Body of pancreas (tissue), 4 donors: ENCODE data around the gene PHACTR3. TPM values are rescaled to one million over a fixed set of nuclear protein-coding genes. Genes with fewer than 3 reads are reported as not detected.

Experiments used
- ATAC-seq: fragments of 150-250 bp; one replicate; pipeline ENCODE4 v1.9.1; 2016
- DNase-seq, 4 donors: peaks; one replicate each; pipeline ENCODE4 v3.0.0-alpha.2; 2019
- H3K27ac ChIP-seq, 4 donors: fragments of 200-600 bp; sonication (generic); 1 replicate in 3 of 4; 2 replicates in 1 of 4; pipeline versions ENCODE4 v1.5.1 to v1.6.1; 2016 to 2019; ENCODE audit warnings: mild to moderate bottlenecking in 1 of 4, mixed read lengths in 1 of 4, moderate library complexity in 1 of 4
- H3K27me3 ChIP-seq, 2 donors: fragments of 200-600 bp; sonication (generic); one replicate each; pipeline ENCODE4 v1.6.0; 2016; ENCODE audit warnings: mild to moderate bottlenecking in 1 of 2
- H3K36me3 ChIP-seq, 2 donors: fragments of 200-600 bp; sonication (generic); replicated peaks in 1 of 2; 2 replicates each; pipeline ENCODE4 v1.5.1; 2016; ENCODE audit warnings: low read depth in 2 of 2; ENCODE audit not compliant: insufficient read depth in 1 of 2
- H3K4me1 ChIP-seq: fragments of 200-600 bp; sonication (generic); one replicate; pipeline ENCODE4 v1.6.0; 2016
- H3K4me3 ChIP-seq, 2 donors: fragments of 200-600 bp; sonication (generic); 1 replicate in 1 of 2; 2 replicates in 1 of 2; pipeline ENCODE4 v1.5.1; 2016 to 2019
- H3K9me3 ChIP-seq, 3 donors: fragments of 200-600 bp; sonication (generic); 1 replicate in 2 of 3; 2 replicates in 1 of 3; pipeline ENCODE4 v1.5.1; 2016
- CTCF ChIP-seq, 7 experiments: fragments of 450-650 bp in 4 of 7; fragments of 200-600 bp in 3 of 7; sonication (generic) in 3 of 7; IDR thresholded peaks; one replicate each; pipeline ENCODE4 v1.5.1; 2016 to 2019; ENCODE audit warnings: antibody characterized with exemption in 7 of 7
- POLR2A ChIP-seq, 3 donors: fragments of 450-650 bp; IDR thresholded peaks; one replicate each; pipeline ENCODE4 v1.6.1; 2016; ENCODE audit warnings: antibody characterized with exemption in 3 of 3, mild to moderate bottlenecking in 2 of 3
- whole genome bisulfite sequencing, 2 donors: methylation state at CpG; one replicate each; pipeline ENCODE4 v1.1.5; 2017; 5-methylcytosine and 5-hydroxymethylcytosine counted together
- intact Hi-C: fragments of 100-400 bp; cut with DNase I; formaldehyde crosslinking; loops from one replicate; pipeline ENCODE4 v1.15.1; 2023
- total RNA-seq, 2 donors: library from RNA; depleted of rRNA; stranded (reverse); fragments of >200 nt; gene quantifications; one replicate each; pipeline ENCODE4 v1.1.0, GENCODE V29; 2016

Gene PHACTR3
- total RNA-seq, 2 donors from 2014 or later = 0.52 to 0.66 TPM

GRCh38 chr20:59576216-59576953 lies 28.0 kb upstream of the PHACTR3 start:
- peaks cover 5% of the 10 kb centered on the region for H3K4me1 ChIP-seq
- H3K36me3 ChIP-seq = no peaks in the 10 kb centered on the region
- intact Hi-C loops = no loop called here
- WGBS, 2 donors = 32 to 37% methylated on average over 17 to 18 of the region's 18 CpGs
- TF ChIP-seq POLR2A (IDR thresholded peaks at IDR 0.05) = no peak
- no peak for TF ChIP-seq CTCF (IDR thresholded peaks at IDR 0.05)
- ATAC-seq = no peak
- H3K27ac ChIP-seq = no peak overlapping the region
- no peak overlapping the region for H3K4me3 ChIP-seq
- H3K27me3 ChIP-seq = peaks cover 0 to 3% of the 10 kb centered on the region in 2 donors
- H3K9me3 ChIP-seq = no peaks in the 10 kb centered on the region
- DNase-seq = no peak

- intact Hi-C loops = no loop called here
- 3 to 5% methylated on average over 49 to 94 of the region's 95 CpGs for WGBS, 2 donors
- DNase-seq (no peak), ATAC-seq (no peak)
- H3K9me3 ChIP-seq = no peaks in the 10 kb centered on the region
- no peaks in the 10 kb centered on the region for H3K27me3 ChIP-seq
- H3K36me3 ChIP-seq = no peaks in the 10 kb centered on the region
- H3K4me3 ChIP-seq = no peak overlapping the region
- H3K4me1 ChIP-seq = no peaks in the 10 kb centered on the region
- TF ChIP-seq CTCF (IDR thresholded peaks at IDR 0.05) (no peak), POLR2A (IDR thresholded peaks at IDR 0.05) (no peak)
- no peak overlapping the region for H3K27ac ChIP-seq
Observed at GRCh38 chr20:59577037-59577808, 27.1 kb upstream of the PHACTR3 start.

- WGBS, 2 donors = 41 to 70% methylated on average over 5 to 18 of the region's 18 CpGs
- Histone ChIP-seq H3K36me3 (no peaks in the 10 kb centered on the region), H3K9me3 (no peaks in the 10 kb centered on the region), H3K4me3 (no peak overlapping the region), H3K27me3 (no peaks in the 10 kb centered on the region), H3K27ac (no peak overlapping the region), H3K4me1 (no peaks in the 10 kb centered on the region)
- TF ChIP-seq CTCF (IDR thresholded peaks at IDR 0.05) (no peak), POLR2A (IDR thresholded peaks at IDR 0.05) (no peak)
- intact Hi-C loops = no loop called here
- DNase-seq = no peak
- ATAC-seq = no peak
Observed at GRCh38 chr20:59577809-59578435, 26.4 kb upstream of the PHACTR3 start.

DNA sequence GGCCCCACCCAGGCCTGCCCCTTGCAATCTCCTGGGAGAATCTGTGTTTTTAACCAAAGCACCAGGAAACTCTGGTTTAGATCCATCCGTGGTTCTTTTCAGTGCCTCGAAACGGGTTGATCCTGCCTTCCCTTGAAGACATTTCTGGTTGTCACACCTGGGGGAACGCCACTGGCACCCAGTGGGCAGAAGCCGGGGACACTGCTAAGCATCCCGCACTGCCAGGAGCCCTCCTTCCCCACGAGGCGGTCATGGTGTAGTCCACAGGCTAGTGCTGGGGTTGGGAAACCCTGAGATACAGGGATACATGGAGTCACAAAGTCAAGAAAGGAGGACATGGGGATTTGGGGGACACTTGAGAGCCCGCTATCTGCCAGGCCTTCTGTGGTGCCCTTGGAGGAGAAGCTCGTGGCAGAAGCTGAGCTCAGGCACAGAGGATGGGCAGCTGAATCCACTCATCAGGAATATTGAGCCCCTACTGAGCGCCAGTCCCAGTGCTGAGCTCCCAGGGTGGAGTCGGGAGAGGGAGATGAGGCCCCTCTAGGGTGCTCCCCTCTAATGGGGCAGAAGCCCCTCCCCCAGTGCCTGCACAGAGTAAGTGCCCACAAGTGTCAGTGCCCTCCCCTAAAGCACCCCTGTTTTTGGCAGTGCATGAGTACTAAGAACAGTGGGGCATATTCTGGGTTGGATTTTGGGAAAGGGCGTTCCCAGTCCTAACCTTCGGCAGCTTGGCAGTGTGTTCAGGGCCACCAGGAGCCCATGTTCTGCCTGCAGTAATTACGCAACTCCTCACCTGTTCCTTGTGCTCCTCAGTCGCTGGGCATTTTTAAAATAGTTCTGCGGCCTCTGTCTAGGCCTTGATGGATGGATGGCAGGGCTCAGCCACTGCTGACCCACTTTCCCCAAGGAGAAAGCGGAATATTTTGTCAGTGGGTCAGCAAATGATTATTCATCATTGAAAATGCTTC lies 25.6 kb upstream of the PHACTR3 start:
- no peaks in the 10 kb centered on the region for H3K36me3 ChIP-seq
- no peaks in the 10 kb centered on the region for H3K27me3 ChIP-seq
- no peak overlapping the region for H3K27ac ChIP-seq
- no peak overlapping the region for H3K4me3 ChIP-seq
- no peaks in the 10 kb centered on the region for H3K9me3 ChIP-seq
- no peaks in the 10 kb centered on the region for H3K4me1 ChIP-seq
- DNase-seq (no peak), ATAC-seq (no peak)
- intact Hi-C loops = no loop called here
- TF ChIP-seq CTCF (IDR thresholded peaks at IDR 0.05) (no peak), POLR2A (IDR thresholded peaks at IDR 0.05) (no peak)
- 63 to 64% methylated on average over 17 to 18 of the region's 18 CpGs for WGBS, 2 donors
